GM10248 (cell line): ENCODE measurements around the gene TBC1D1.

Experiments used
- CTCF ChIA-PET: fragments of 300-600 bp; sonication (Branson Sonifier 250); formaldehyde crosslinking; extraction: SDS; loops from one replicate; lab custom pipeline; 2021; ENCODE audit warnings: antibody characterized with exemption; lab: Yijun Ruan, JAX
- POLR2A ChIA-PET: fragments of 350-650 bp; sonication (Branson Sonifier 250); formaldehyde crosslinking; extraction: SDS; loops from one replicate; lab custom pipeline; 2020; ENCODE audit warnings: antibody characterized with exemption; lab: Yijun Ruan, JAX
- DNase-seq: peaks from one replicate; pipeline ENCODE4 v3.0.0; 2012; ENCODE audit errors: extremely low spot score
- CTCF ChIP-seq: IDR thresholded peaks from 2 replicates; pipeline ENCODE4 v1.5.1; 2012; ENCODE audit warnings: mild to moderate bottlenecking, low read depth; ENCODE audit errors: extremely low read depth, missing control alignments, control extremely low read depth

TBC1D1 gene

GRCh38 chr4:38106886-38107514, 216.1 kb downstream of the TBC1D1 start:
- CTCF ChIA-PET, result no interaction called here

GRCh38 chr4:38107818-38108217, 216.9 kb downstream of the TBC1D1 start:
- DNase-seq, result no peak
- ChIA-PET POLR2A (no interaction called here), CTCF (no interaction called here)
- TF ChIP-seq CTCF, result no peak

More at GRCh38 chr4:38106886-38107514, 216.1 kb downstream of the TBC1D1 start:
- TF ChIP-seq CTCF, result no peak
- POLR2A ChIA-PET, result no interaction called here
- DNase-seq, result no peak

GRCh38 chr4:38109370-38109769, 218.5 kb downstream of the TBC1D1 start:
- ChIA-PET CTCF (interaction anchor here (1.0 to 2.0 kb wide), 3 partner anchors 20 to 71 kb away, joined by 3 to 6 read pairs (median 3); no protein-coding TSS in a partner anchor), POLR2A (no interaction called here)
- TF ChIP-seq CTCF, result no peak
- DNase-seq, result no peak

- DNase-seq, result no peak
- ChIA-PET CTCF (interaction anchor here (1.0 to 2.0 kb wide), 3 partner anchors 20 to 79 kb away, joined by 3 to 6 read pairs (median 3); no protein-coding TSS in a partner anchor), POLR2A (no interaction called here)
- TF ChIP-seq CTCF, result no peak
Measured at GRCh38 chr4:38109896-38110295, 219.0 kb downstream of the TBC1D1 start.

GRCh38 chr4:38111024-38111423, 220.1 kb downstream of the TBC1D1 start:
- TF ChIP-seq CTCF, result no peak
- ChIA-PET CTCF (interaction anchor here (1.3 to 6.8 kb wide), 7 partner anchors 9 to 80 kb away, joined by 3 to 43 read pairs (median 6); no protein-coding TSS in a partner anchor), POLR2A (interaction anchor here (1.0 kb wide), 1 partner anchor 14 kb away, joined by 3 read pairs; no protein-coding TSS in a partner anchor)
- DNase-seq, result no peak

- POLR2A ChIA-PET, result interaction anchor here (0.6 to 1.0 kb wide), 2 partner anchors 15 to 665 kb away, joined by 3 read pairs; no protein-coding TSS in a partner anchor
- TF ChIP-seq CTCF, result no peak
- DNase-seq, result no peak
- CTCF ChIA-PET, result interaction anchor here (1.0 to 6.8 kb wide), 9 partner anchors 8 to 564 kb away, joined by 3 to 43 read pairs (median 9); no protein-coding TSS in a partner anchor
Measured at GRCh38 chr4:38111717-38112116, 220.8 kb downstream of the TBC1D1 start.
